HT1080 (cell line): Measurements from ENCODE around the gene ZNF74. TPM values are rescaled to one million over a fixed set of nuclear protein-coding genes. Genes with fewer than 3 reads are reported as not detected.

Source experiments
- DNase-seq: peaks from one replicate; pipeline ENCODE4 v3.0.0-alpha.2; 2015; ENCODE audit warnings: low read depth
- total RNA-seq: library from RNA; depleted of rRNA; stranded (reverse); fragments of >200 nt; shearing (Covaris generic); gene quantifications from 2 replicates; pipeline ENCODE4 v1.2.3, GENCODE V29; 2014

Gene ZNF74
- total RNA-seq, 1 experiment from 2014 or later, result 11.7 TPM

DNA sequence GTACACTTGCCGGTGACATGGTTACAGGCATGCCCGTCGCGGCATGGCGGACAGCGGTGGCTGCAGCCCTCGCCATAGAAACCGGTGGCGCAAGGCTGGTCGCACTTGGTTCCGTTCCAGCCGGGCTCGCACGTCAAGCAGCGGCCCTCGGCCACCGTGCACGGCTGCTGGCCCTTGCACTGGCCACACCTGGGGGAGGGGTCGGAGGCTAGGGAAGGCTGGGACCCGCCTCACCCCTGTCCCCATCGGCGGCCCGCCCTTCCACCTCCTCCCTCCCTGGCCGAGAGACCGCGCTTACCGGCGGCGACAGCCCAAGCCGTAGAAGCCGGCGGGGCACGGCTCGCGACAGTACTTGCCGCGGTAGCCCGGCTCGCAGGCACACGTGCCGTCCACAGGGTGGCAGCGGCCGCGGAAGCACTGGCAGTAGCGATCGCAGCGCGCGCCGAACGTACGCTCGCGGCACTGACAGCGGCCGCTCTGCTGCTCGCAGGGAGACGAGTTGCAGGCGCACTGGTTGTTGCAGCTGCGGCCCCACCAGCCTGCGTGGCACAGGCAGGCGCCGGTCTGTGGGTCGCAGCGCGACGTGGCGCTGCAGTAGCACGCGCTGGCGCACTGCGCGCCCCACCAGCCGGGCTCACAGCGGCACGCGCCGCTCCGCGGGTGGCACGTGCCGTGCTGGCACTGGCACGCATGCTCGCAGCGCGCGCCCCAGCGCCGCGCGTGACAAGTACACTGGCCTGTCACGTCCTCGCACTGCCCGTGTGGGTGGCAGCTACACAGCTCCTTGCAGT is 37.0 kb downstream of the ZNF74 start:
- DNase-seq, result no peak

DNA sequence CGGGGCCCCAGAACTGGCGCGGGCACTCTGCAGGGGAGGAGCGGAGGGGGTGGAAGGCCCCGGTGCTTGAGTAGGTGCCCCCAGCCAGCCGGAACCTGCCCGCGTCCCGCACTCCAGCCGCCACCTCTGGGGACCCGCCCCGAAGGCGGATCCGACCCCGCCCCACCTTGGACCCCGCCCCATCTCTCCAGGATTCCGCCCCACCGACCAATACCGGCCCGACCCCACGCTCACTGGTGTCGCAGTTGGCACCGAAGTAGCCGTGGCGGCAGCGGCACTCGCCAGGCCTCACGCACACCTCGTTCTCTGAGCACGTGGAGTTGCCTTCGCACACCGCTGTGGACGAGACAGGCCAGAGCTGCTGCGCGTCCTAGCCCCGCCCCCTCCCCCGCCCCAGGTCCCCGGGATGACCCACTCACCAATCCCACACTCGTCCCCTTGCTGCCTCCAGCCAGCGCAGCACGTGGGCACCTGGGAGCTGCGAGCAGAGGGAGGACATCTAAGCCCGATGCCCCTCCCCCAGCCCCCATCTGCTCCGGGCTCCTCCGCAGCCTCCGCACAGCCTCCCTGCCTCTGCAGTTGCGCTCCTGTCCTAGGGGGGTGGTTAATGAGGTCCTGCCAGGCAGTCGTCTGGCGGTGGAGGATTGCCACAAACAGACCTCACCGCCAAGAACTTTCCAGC is 37.7 kb downstream of the ZNF74 start:
- no peak for DNase-seq

DNA sequence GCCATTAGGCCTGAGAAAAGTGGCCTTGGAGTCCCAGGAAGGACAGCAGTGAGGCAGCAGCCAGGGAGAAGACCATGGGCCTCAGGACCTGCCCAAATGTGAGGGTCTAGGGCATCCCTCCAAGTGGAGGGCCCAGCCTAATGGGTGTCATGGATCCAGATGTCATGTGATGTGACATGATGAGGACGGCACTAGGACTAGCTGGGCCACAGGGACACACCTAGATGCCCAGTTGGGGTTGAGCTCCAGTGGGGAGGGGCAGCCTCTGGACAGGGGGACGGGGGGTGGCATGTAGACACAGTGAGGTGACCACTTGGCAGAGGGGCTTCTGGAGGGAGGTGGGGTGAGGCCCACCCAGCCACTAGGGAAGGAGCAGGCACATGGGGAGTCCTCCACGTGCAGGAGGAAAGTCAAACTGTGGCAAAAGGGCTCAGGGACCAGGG is 38.3 kb downstream of the ZNF74 start:
- no peak for DNase-seq

DNA sequence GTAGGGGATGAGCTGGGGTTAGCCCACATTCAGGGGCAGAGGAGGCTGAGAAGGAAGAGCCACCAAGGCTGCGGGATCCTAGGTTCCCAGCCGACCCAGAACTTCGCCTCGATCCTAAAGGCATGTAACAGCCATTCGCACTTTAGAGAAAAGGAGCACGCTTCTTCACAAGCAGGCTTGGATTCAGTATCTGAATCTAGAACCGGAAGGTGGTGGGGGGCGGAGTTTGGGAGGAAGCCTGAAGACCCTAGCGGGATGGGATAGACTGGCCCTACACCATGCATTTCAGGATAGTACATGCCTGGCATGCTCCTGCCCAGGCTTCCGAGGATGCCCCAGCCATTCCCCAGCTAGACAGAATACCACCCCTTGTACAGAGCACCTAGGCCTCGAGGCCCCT is 39.2 kb downstream of the ZNF74 start:
- DNase-seq, result no peak

DNA sequence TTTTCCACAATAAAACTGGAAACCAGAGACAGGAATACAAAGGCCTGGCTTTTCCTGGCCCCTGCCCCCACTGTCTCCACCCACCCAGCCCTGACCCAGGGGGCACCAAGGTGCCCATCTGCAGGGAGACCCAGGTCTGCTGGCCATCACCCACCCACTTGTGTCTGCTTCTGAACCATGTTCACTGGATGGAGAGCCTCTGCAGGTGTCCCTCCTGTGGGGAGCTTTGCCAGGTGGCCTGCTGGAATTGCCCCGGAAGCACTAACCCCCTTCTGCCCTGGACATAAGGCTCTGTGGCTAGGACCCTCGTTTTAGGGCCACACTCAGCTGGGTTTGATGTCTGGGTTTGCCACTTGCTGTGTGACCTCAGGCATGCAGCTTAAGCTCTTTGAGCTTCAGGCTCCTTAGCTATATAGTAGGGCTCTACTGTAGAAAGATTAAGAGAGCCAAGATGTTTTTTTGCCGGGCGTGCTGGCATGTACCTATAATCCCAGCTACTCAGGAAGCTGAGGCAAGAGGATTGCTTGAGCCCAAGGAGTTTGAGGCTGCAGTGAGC is 39.8 kb downstream of the ZNF74 start:
- no peak for DNase-seq

DNA sequence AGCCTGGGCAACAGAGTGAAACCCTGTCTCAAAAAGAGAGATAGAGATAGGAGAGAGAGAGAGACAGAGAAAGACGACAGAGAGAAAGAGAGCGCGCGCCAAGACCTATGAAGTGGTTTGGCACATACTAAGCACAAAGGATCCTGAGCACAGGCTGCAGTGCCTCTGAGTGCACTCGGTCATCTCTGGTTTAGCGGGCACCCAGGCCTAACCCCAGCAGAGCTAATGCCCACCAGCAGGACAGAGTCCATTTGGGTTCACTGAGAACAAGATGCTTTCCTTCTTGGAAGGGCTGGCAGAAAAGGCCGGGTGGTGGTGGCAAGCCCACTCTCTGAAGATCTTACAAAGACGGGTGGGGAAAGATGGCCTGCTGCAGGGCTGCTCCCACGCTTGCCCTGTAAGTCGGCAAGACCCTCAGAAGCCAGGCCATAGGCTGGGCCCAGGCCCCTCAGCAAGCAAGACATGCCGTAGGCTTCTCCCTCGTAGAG is 40.4 kb downstream of the ZNF74 start:
- DNase-seq, result no peak

DNA sequence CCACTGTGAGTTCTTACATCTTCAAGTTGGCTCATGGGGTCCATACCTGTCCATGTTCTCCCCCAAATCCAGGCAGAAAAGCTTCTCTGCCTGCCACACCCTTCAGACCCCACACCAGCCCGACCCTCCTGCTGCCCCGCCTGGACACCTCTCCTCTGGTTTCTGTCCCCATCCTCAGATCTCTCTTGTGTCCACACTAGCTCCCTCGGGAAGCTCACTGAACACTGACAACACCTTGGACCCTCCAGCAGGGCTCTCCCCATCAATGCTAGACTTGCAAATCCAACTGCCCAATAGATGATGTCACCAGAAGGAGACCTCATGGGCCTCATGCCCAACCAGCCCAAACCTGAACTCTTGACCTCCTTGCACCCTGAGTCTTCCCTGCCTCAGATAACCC is 40.8 kb downstream of the ZNF74 start:
- DNase-seq, result no peak

DNA sequence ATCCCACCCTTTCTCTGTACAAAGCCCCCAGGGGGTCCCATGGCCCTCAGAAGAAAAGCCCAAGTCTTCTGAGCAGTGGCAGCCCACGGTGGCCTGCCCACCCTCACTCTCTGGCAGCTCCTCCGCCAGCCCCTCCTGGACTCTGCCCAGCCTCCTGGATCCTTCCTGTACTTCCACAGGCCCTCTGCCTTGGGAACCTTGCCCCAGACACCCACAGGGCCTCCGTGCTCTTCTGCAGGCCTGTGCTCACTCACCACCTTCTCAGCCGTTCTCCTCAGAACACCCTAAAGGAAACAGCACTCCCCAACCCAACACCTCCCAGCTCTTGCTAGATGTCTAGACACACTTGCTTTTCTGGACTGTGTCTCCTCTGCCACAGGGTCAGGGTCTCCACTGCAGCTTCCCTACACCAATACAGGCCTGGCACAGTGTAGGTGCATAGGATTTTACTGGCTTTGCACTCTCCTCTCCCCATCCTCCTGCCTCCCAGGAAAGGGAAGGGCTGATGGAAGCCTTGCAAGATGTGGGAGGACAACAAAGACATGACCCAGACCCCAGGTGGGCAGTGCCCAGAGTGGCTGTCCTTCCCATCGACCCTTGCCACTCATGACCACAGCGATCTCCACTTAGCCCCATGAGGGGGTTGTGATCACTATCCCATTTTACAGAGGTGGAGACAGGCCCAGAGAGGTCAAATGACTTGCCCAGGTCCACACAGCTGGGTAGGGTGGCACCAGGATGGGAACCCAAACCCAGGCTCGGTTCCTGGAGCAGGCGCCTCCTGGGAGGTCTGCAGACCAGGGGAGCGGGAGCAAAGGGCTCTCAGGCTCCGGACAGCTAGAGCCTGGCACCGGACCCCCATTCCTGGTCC is 41.7 kb downstream of the ZNF74 start:
- no peak for DNase-seq

DNA sequence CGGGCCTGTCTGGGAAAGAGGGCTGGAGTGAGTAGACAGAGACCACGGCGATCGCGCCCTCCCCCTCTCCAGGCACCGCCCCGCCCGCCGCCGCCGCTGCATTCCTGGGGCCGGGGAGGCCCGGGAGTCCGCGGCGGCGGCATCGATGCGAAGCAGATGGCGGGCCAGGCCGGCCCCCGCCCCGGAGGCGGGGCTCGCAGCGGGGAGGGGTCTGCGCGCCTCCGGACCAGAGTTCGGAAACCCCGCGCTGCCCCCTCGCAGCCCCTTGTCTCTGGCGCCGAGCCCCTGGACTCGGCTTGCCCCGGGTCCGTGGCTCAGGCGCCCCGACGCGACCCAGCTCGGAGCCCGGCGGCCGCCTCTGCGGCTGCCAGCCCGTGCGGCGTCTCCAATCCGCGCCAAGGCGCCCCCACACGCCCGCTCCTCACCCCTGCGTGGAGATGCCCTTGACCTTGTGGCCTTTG is 42.4 kb downstream of the ZNF74 start:
- no peak for DNase-seq

DNA sequence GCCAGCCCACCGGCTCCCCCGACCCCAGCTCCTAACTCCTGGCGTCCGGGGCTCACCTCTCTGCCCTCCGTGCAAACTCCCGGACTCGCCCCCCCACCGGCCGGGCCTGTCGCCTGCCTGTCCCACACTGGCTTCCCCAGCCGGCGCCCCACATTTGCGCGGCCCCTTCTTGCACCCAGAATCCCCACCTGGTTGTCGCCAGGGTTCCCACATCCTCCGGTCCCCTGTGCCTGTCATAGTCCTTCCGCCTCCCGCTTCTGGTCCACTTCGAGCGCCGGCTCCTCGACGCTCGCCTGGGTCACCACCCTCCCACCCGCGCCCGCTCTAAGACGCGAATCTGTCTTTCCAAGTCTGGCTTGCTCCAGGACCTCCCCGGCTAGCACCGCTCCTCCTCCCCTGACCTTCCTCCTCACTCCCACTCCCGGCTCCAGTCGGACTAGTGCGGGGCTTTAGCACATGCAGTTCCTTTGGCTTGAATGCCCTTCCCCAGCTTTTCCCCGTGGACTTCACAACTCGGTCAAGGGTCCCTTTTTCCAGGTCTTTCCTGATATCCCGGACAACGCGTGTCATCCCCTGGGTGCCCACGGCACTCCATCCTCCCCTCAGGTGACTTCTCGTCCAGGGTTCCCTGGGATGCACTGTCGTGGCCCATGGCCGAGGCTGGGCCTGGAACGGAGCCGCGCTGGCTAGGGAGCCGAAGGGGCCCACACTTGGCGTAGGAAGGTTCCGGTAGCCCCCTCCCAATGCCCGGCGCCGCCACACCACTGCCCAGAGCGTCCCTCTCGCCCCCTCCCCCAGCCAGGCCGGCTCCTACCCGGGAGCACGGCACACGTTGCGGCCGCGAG is 43.0 kb downstream of the ZNF74 start:
- peak; percentile 19 for DNase-seq

DNA sequence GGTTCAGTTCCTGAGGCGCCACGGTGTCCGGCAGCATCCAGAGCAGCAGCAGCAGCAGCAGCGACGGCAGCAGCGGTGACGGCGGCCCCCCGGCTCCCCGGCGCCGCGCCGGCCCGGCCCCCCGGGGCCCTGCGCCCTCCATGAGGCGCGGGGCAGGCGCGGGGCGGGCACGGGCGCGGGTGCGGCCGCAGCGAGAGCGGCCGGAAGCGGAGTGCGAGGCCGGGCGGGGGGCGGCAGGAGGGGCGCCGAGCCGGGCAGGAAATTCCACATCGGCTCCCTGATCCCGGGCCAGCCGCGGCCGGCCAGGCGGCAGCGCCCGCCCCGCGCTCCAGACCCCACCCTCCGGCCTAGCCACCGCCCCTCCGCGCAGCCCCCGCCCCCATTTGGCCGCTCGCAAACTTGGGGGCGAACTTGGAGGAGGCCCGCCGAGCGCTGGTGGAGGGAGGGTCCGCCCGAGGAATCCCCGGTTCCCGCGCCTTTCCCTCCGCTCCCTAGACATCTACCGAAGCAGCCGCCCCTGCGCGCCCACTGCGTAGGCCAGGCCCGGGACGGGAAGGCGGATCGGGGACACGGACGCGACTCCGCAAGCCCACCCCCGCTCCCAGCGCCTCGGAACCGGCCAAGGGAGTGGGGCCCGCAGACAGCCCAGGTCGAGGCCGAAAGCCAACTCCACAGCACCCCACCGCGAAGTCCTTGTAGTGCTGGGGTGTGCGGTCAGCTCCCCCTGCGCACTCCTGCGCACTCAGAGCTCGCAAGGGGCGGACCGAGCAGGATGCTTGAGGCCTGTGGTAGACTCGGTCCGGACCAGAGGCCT is 43.9 kb downstream of the ZNF74 start, which contains the start of gene SCARF2:
SCARF2 (minus strand) TSS at position 213 of the 814 bp plus-strand sequence; CDS start at position 142, 71 bp downstream.
- DNase-seq, result no peak

DNA sequence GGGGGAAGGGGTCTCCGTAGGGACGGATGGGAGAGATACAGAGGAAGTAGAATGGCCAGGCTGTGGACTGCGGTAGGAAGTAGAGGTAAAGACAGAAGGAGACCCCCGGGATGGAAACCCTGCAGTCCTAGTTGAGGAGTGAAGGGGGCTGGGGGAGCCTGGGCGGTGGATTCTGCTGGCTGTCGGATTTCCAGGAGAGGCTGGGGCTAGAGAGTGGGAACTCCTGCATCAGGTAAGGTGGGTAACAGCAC is 44.4 kb downstream of the ZNF74 start:
- no peak for DNase-seq

DNA sequence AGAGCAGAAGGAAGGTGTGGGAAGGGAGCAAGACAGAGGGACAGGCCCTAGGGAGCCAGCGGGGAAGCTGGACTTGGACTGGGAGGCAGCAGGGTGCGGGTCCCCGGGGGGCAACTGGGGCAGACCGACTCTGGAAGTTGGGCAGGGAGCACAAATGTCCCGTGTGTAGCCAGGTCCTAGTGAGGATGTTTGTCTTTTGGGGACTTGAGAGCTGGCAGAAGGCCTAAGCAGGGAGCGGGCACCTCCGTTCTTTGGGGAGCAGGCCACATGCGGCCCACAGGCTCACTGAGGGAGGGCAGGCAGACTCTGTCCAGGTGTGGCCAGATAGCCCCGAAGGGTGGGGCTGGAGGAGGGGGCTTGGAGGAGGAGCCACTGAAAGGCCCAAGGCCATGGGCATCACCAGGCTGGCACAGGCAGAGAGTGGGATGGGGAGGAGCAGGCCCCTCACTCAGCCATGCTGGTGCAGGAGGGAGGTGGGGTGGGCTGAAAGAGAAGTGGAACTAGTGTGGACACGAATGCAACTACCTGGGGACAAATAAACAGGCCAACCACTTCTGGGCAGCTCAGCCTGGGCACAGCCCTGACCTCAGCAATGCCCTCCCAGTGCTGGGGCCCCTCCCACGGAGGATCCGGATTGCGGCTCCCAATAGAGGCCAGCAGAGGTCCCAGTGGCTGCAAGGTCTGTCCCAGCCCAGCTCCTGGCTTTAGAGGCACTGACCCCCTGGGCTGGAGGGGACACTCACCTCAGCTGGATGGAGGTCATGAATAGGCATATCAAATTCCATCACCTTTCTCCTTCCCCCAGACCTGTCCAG is 44.9 kb downstream of the ZNF74 start:
- DNase-seq, result no peak

DNA sequence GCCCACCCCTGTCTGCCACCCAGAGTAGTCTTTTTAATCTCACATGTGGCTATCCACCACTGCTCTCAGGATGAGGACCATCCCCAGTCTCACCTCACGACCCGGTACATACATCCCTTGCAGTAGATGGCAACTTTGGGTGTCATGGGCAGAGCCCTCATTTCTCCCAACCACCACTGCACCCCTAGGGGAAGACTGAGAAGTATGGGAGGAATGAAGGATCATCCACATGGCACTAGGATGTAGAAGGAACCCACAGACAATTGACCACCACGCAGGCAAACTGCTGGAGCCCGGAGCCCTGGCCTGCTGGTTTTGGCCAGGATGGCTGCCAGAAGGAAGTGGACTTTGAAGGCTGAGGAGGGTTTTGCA is 45.6 kb downstream of the ZNF74 start:
- no peak for DNase-seq

DNA sequence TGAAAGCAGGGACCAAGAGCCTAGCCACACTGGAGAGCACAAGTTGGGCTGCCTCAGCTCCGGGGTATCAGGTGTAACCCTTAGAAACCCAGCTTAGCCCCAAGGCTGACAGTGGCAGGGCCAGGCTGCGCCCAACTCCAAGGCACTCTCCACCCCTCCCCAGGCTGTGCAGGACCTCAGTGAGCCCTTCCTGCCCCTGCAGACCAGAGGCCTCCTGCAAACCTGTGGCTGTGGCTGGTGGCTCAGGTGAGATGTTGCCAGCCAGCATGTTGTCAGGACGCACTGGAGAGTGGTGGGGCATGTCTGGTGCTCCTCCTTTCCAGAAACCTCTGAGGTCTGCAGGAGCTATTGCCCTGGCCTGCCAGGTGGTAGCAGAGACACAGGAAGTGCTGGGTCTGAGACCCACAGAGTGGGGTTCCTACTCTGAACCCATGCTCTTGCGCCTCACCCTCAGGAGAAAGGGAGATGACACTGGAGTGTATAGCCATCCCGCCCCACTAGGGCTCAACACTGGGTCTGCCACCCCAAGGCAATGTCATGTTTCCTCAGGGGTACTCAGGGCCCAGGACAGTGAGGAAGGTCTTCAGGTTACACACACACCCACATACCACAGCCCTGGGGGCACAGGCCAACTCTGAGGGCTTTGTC is 46.1 kb downstream of the ZNF74 start:
- no peak for DNase-seq

DNA sequence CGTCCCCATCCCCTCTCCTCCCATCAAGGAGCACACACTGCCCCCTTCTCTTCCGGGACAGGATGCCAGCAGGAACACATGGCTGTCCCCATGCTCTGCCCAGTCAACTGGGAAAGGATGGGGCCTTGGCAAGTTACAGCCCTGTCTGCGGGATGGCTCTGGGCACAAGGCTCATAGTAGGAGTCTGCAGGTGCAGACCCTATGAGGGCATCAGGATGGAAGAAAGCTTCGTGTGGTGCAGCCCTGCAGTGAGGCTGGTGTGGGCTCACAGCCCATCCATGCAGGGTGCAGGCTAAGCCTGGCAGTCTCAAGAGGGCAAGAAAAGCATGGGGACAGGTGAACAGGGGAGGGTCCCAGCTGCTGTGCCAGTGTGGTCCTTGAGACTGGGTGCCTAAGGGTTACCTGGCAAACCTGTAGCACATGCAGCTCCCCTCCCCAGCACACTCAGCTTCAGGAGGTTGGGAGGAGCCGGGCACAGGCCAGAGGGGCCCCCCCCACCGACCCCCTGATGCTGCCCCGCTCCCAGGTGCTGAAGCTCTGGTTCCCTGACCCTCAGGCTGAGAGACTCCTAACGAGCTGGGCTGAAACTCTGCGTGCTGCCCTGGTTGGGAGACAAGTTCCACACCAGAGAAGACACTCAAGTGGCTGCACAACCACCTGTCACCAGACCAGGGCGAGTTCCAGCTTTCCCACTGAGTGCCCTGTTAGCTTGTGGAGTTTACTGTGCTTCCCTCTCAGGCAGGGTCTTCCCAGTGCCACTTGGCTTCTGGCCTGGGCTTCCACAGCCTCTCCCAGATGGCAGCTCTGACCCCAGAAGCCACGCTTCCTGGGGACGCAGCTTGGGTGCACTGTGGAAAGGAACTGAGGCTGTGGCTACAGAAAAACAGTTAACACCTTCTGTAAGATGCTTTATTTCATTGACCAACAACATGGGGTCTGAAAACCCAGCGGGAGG is 47.0 kb downstream of the ZNF74 start:
- no peak for DNase-seq
